GM12878 (cell line): ENCODE data around the gene DPAGT1. TPM values are rescaled to one million over a fixed set of nuclear protein-coding genes. Genes with fewer than 3 reads are reported as not detected.

Experiments
- BCLAF1 ChIP-seq: fragments of 450-650 bp; IDR thresholded peaks from 2 replicates; pipeline ENCODE4 v1.6.1; 2017; ENCODE audit warnings: antibody characterized with exemption, mild to moderate bottlenecking, moderate library complexity
- BHLHE40 ChIP-seq, 2 experiments: fragments of 450-650 bp in 1 of 2; IDR thresholded peaks; 2 replicates each; pipeline ENCODE4 v1.6.1; 2011 to 2017; ENCODE audit warnings: low read depth in 2 of 2, borderline replicate concordance in 1 of 2, improper control_type of control experiment in 1 of 2, low read length in 1 of 2, mild to moderate bottlenecking in 1 of 2
- BRCA1 ChIP-seq: IDR thresholded peaks from 2 replicates; pipeline ENCODE4 v1.6.1; 2011; ENCODE audit warnings: low read depth, low read length, improper control_type of control experiment
- CHD1 ChIP-seq: IDR thresholded peaks from 2 replicates; pipeline ENCODE4 v1.6.1; 2012; ENCODE audit warnings: low read depth, low read length, improper control_type of control experiment
- EGR1 ChIP-seq, 2 experiments: IDR thresholded peaks; 1 replicate in 1 of 2; 2 replicates in 1 of 2; pipeline ENCODE4 v1.6.1; 2011 to 2012; ENCODE audit warnings: low read depth in 2 of 2, low read length in 2 of 2, borderline replicate concordance in 1 of 2, mild to moderate bottlenecking in 1 of 2, moderate library complexity in 1 of 2
- FOS ChIP-seq: IDR thresholded peaks from 3 replicates; pipeline ENCODE4 v1.6.1; 2011; ENCODE audit warnings: borderline replicate concordance; ENCODE audit not compliant: insufficient read length; ENCODE audit errors: extremely low read depth
- FOXK2 ChIP-seq: fragments of 450-650 bp; IDR thresholded peaks from 2 replicates; pipeline ENCODE4 v1.6.1; 2017; ENCODE audit warnings: mild to moderate bottlenecking, moderate library complexity
- MLLT1 ChIP-seq: fragments of 450-650 bp; IDR thresholded peaks from 2 replicates; pipeline ENCODE4 v1.6.1; 2016; ENCODE audit warnings: mild to moderate bottlenecking
- NFYB ChIP-seq: IDR thresholded peaks from 2 replicates; pipeline ENCODE4 v1.6.1; 2011; ENCODE audit warnings: low read depth, mild to moderate bottlenecking, low read length, improper control_type of control experiment, moderate library complexity; ENCODE audit not compliant: insufficient read depth
- RELB ChIP-seq: fragments of 450-650 bp; IDR thresholded peaks from 2 replicates; pipeline ENCODE4 v1.6.1; 2017; ENCODE audit warnings: low read depth, mild to moderate bottlenecking, moderate library complexity
- REST ChIP-seq: IDR thresholded peaks from 2 replicates; pipeline ENCODE4 v1.6.1; 2012; ENCODE audit warnings: mild to moderate bottlenecking, low read depth, low read length
- RUNX3 ChIP-seq: IDR thresholded peaks from 2 replicates; pipeline ENCODE4 v1.6.1; 2012; ENCODE audit warnings: low read length, inconsistent platforms
- SPI1 ChIP-seq: IDR thresholded peaks from 2 replicates; pipeline ENCODE4 v1.6.1; 2011; ENCODE audit warnings: low read depth, mild to moderate bottlenecking, low read length, moderate library complexity, borderline replicate concordance; ENCODE audit not compliant: insufficient read depth
- polyA plus RNA-seq, 11 experiments: library from polyadenylated mRNA; depleted of rRNA in 4 of 11; unstranded in 6 of 11; stranded (reverse) in 5 of 11; fragments of >200 nt; fragmentation: Nextera tagmentation in 4 of 11; fragmentation: Illumina TruSeq in 1 of 11; extraction: Ambion mirVana in 4 of 11; extraction: Trizol in 1 of 11; gene quantifications; 1 replicate in 1 of 11; 2 replicates in 10 of 11; pipeline versions ENCODE4 v1.2.1 to v1.2.3, GENCODE V29; 2011 to 2016; ENCODE audit warnings: inconsistent platforms in 2 of 11, missing spikeins in 2 of 11, low read depth in 1 of 11
- total RNA-seq, 4 experiments: library from RNA; depleted of rRNA in 3 of 4; stranded (reverse); fragments of >200 nt in 3 of 4; fragmentation: Illumina TruSeq in 1 of 4; extraction: Trizol in 1 of 4; gene quantifications; 2 replicates each; pipeline versions ENCODE4 v1.2.1 to v1.2.3, GENCODE V29; 2013 to 2021

The DPAGT1 gene
- total and polyA plus RNA-seq, 10 of the 15 experiments (the other 5 are each of a cell fraction or from before 2014, with no cell fraction given), result 20.5 to 95.6 (median 54.3) TPM

- peak; percentile 26; the same call in 1 of the 2 replicates for TF ChIP-seq MLLT1
- no peak for TF ChIP-seq NFYB
- no peak for TF ChIP-seq BRCA1
- no peak for TF ChIP-seq RUNX3
- no peak for TF ChIP-seq FOXK2
- 0 out of 2 replicates have a peak, but pooled peaks have one; percentile 67 for TF ChIP-seq CHD1
- peak; percentile 57; the same call in 1 of the 2 replicates for TF ChIP-seq BCLAF1
- TF ChIP-seq FOS, result no peak
- TF ChIP-seq BHLHE40 (IDR thresholded peaks at IDR 0.05; ENCODE audit: borderline replicate concordance in 1 of 2, low read depth in 2 of 2, low read length in 1 of 2), result 0 out of 4 replicates have a peak, but pooled peaks of 1 of the 2 experiments have one; percentile 18
- no peak for TF ChIP-seq REST
- no peak for TF ChIP-seq SPI1
- TF ChIP-seq EGR1 (IDR thresholded peaks at IDR 0.05; ENCODE audit: borderline replicate concordance in 1 of 2, low read depth in 2 of 2, low read length in 2 of 2), result peak in 1 of 2 experiments; percentile 58; a peak in 1 of 3 replicates
- TF ChIP-seq RELB, result no peak
These were observed 7.5 kb downstream of the DPAGT1 start (continued) for GRCh38 chr11:119093942-119094815.
